Common myeloid progenitor, CD34-positive (primary cell): Measurements from ENCODE around the gene POLD1.
A peak's percentile ranks its signal among the peaks of the same experiment; 100 is the strongest.

Source experiments
- CTCF ChIA-PET: fragments of 350-600 bp; sonication (Branson Sonifier 250); formaldehyde crosslinking; loops from one replicate; lab custom pipeline; 2021; ENCODE audit warnings: antibody characterized with exemption; lab: Charles Lee
- POLR2A ChIA-PET: fragments of 350-600 bp; sonication (Branson Sonifier 250); formaldehyde crosslinking; loops from one replicate; lab custom pipeline; 2021; ENCODE audit warnings: antibody characterized with exemption; lab: Charles Lee
- DNase-seq, 3 donors: peaks; one replicate each; pipeline versions ENCODE4 v3.0.0 to v3.0.0-alpha.2; 2013
- H3K27ac ChIP-seq, 2 experiments: 1 replicate in 1 of 2; 2 replicates in 1 of 2; pipeline ENCODE4 v1.7.0; 2013; ENCODE audit warnings: inconsistent platforms in 2 of 2, low read length in 2 of 2, mild to moderate bottlenecking in 2 of 2, low read depth in 1 of 2, moderate library complexity in 1 of 2; ENCODE audit not compliant: severe bottlenecking in 2 of 2, insufficient read depth in 1 of 2, poor library complexity in 1 of 2
- H3K27me3 ChIP-seq, 5 experiments: replicated peaks in 2 of 5; 1 replicate in 3 of 5; 2 replicates in 2 of 5; pipeline versions ENCODE4 v1.6.1 to v1.7.0; 2013; ENCODE audit warnings: low read length in 4 of 5, mild to moderate bottlenecking in 2 of 5, moderate library complexity in 2 of 5, inconsistent platforms in 1 of 5; ENCODE audit not compliant: insufficient read depth in 5 of 5, control insufficient read depth in 4 of 5
- H3K36me3 ChIP-seq, 4 experiments: 1 replicate in 2 of 4; 2 replicates in 2 of 4; pipeline versions ENCODE4 v1.6.1 to v1.7.0; 2013; ENCODE audit warnings: low read length in 3 of 4, control low read depth in 1 of 4, mild to moderate bottlenecking in 1 of 4; ENCODE audit not compliant: control insufficient read depth in 4 of 4, insufficient read depth in 4 of 4
- H3K4me1 ChIP-seq, 4 experiments: 1 replicate in 3 of 4; 2 replicates in 1 of 4; pipeline versions ENCODE4 v1.6.1 to v1.7.1; 2013; ENCODE audit warnings: low read length in 3 of 4, mild to moderate bottlenecking in 3 of 4, control low read depth in 1 of 4, inconsistent platforms in 1 of 4, moderate library complexity in 1 of 4; ENCODE audit not compliant: control insufficient read depth in 4 of 4, insufficient read depth in 4 of 4; ENCODE audit errors: control extremely low read depth in 1 of 4
- H3K4me3 ChIP-seq, 7 experiments: 1 replicate in 4 of 7; 2 replicates in 3 of 7; pipeline versions ENCODE4 v1.5.1 to v1.7.0; 2013; ENCODE audit warnings: mild to moderate bottlenecking in 7 of 7, low read length in 6 of 7, moderate library complexity in 6 of 7, inconsistent platforms in 2 of 7, low read depth in 2 of 7, control low read depth in 1 of 7; ENCODE audit not compliant: insufficient read depth in 4 of 7, control insufficient read depth in 1 of 7; ENCODE audit errors: extremely low read depth in 1 of 7
- H3K9me3 ChIP-seq, 5 experiments: 1 replicate in 4 of 5; 2 replicates in 1 of 5; pipeline versions ENCODE4 v1.6.1 to v1.7.1; 2013; ENCODE audit warnings: low read length in 4 of 5, mild to moderate bottlenecking in 2 of 5, inconsistent platforms in 1 of 5, low read depth in 1 of 5, moderate library complexity in 1 of 5; ENCODE audit not compliant: control insufficient read depth in 4 of 5, insufficient read depth in 2 of 5; ENCODE audit errors: control extremely low read depth in 1 of 5
- WGBS: methylation state at CpG from one replicate; pipeline ENCODE4 v1.1.5; 2013; ENCODE audit not compliant: insufficient coverage; 5-methylcytosine and 5-hydroxymethylcytosine counted together

POLD1 gene

DNA sequence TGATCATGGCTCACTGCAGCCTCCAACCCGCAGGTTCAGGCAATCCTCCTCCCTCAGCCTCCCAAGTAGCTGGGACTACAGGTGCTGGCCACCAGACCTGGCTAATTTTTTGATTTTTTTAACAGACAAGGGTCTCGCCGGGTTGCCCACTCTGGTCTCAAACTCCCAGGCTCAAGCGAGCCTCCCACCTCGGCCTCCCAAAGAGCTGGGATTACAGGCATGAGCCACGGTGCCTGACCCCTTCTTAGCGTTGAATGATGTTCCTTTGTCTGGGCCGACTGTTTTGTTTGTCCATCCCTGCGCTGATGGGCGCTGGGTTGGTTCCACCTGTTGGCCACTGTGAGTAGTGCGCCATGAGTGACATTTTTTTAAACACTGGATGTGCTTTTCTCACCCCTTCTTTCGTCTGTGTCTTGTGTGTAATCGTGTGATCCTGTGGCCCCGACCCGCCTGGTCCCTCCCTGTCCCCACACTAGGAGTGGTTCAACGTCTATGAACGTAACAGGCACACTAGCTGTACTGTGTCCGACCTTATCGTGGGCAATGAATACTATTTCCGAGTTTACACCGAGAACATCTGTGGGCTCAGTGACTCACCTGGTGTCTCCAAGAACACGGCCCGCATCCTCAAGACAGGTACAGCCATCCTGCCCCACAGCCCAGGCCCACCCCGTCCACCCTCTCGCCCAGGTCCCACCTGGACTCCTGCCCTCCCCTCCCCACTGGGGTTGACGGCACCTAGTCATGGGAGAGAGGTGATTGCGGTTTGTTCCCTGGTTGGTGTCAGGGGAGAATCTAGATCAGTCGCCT is 77.1 kb downstream of the POLD1 start:
- H3K4me1 ChIP-seq = no peaks in the 10 kb centered on the region
- H3K4me3 ChIP-seq = no peak overlapping the region
- DNase-seq = peak; percentile 72 to 77 (median 72)
- 39% methylated on average over 25 of the region's 28 CpGs for WGBS
- H3K27me3 ChIP-seq = peaks cover 0 to 30% (median 6%) of the 10 kb centered on the region in 5 experiments
- no peaks in the 10 kb centered on the region for H3K36me3 ChIP-seq
- no peaks in the 10 kb centered on the region for H3K9me3 ChIP-seq
- ChIA-PET POLR2A (no interaction called here), CTCF (interaction anchor here (0.7 to 3.9 kb wide), 16 partner anchors 12 to 110 kb away, joined by 3 to 25 read pairs (median 4); partner anchors contain the start of genes JOSD2 and NAPSA)
- no peak overlapping the region for H3K27ac ChIP-seq

DNA sequence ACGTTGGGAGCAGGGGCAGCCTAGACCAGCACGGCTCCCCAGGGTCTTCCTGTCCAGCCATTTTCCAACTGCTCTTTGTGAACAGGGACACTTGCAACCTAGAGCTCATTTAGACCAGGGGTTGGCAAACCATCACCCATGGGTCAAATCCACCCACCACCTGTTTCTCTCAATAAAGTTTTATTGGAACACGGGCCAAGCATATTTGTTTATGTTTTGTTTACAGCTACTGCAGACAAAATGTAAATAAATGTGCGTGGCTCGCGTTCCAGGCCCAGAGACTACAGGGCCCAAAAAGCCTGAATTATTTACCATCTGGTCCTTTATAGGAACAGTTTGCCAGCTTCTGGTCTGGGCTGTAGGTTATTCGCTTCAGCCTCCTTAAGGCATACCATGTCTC is 78.8 kb downstream of the POLD1 start:
- CTCF ChIA-PET = interaction anchor here (0.8 to 3.9 kb wide), 8 partner anchors 12 to 106 kb away, joined by 3 to 25 read pairs (median 4); no protein-coding TSS in a partner anchor
- Histone ChIP-seq H3K36me3 (no peaks in the 10 kb centered on the region), H3K4me1 (no peaks in the 10 kb centered on the region), H3K27me3 (peaks cover 0 to 20% (median 2%) of the 10 kb centered on the region in 5 experiments), H3K4me3 (no peak overlapping the region), H3K27ac (no peak overlapping the region), H3K9me3 (no peaks in the 10 kb centered on the region)
- DNase-seq = no peak
- WGBS = 85% methylated on average over 6 of the region's 7 CpGs
- POLR2A ChIA-PET = no interaction called here

GRCh38 chr19:50464348-50464747 is 80.2 kb downstream of the POLD1 start:
- no peaks in the 10 kb centered on the region for H3K9me3 ChIP-seq
- no peak overlapping the region for H3K4me3 ChIP-seq
- DNase-seq = no peak
- H3K27me3 ChIP-seq = peaks cover 0 to 6% (median 2%) of the 10 kb centered on the region in 5 experiments
- no peaks in the 10 kb centered on the region for H3K36me3 ChIP-seq
- H3K27ac ChIP-seq = no peak overlapping the region
- POLR2A ChIA-PET = no interaction called here
- WGBS = 93% methylated on average over 19 of the region's 19 CpGs
- CTCF ChIA-PET = interaction anchor here (0.8 to 1.2 kb wide), 4 partner anchors 10 to 98 kb away, joined by 3 read pairs; no protein-coding TSS in a partner anchor
- H3K4me1 ChIP-seq = no peaks in the 10 kb centered on the region

- Histone ChIP-seq H3K4me1 (no peaks in the 10 kb centered on the region), H3K27me3 (peaks cover 0 to 4% (median 1%) of the 10 kb centered on the region in 5 experiments), H3K36me3 (no peaks in the 10 kb centered on the region), H3K9me3 (no peaks in the 10 kb centered on the region), H3K4me3 (no peak overlapping the region), H3K27ac (no peak overlapping the region)
- WGBS = 91% methylated on average over 13 of the region's 13 CpGs
- CTCF ChIA-PET = interaction anchor here (0.6 to 1.2 kb wide), 3 partner anchors 15 to 96 kb away, joined by 3 read pairs; no protein-coding TSS in a partner anchor
- POLR2A ChIA-PET = no interaction called here
- DNase-seq = no peak
Observed at GRCh38 chr19:50465000-50465399, 80.9 kb downstream of the POLD1 start.

GRCh38 chr19:50465986-50466705 is 82.0 kb downstream of the POLD1 start:
- H3K27me3 ChIP-seq = peaks cover 0 to 2% (median 0%) of the 10 kb centered on the region in 5 experiments
- POLR2A ChIA-PET = interaction anchor here (0.7 kb wide), 1 partner anchor 17 kb away, joined by 3 read pairs; no protein-coding TSS in a partner anchor
- 78% methylated on average over 28 of the region's 29 CpGs for WGBS

GRCh38 chr19:50466706-50467039 is 82.5 kb downstream of the POLD1 start:
- H3K4me3 ChIP-seq = no peak overlapping the region
- H3K27ac ChIP-seq = no peak overlapping the region
- POLR2A ChIA-PET = interaction anchor here (0.7 kb wide), 1 partner anchor 18 kb away, joined by 3 read pairs; no protein-coding TSS in a partner anchor
- DNase-seq = no peak
- no peaks in the 10 kb centered on the region for H3K4me1 ChIP-seq
- H3K36me3 ChIP-seq = no peaks in the 10 kb centered on the region
- CTCF ChIA-PET = interaction anchor here (0.9 to 1.0 kb wide), 2 partner anchors 8 to 70 kb away, joined by 3 to 5 read pairs; no protein-coding TSS in a partner anchor
- no peaks in the 10 kb centered on the region for H3K9me3 ChIP-seq
- WGBS = 98% methylated on average over 9 of the region's 11 CpGs
- peaks cover 0 to 2% (median 0%) of the 10 kb centered on the region in 5 experiments for H3K27me3 ChIP-seq

More at GRCh38 chr19:50465986-50466705, 82.0 kb downstream of the POLD1 start:
- Histone ChIP-seq H3K27ac (no peak overlapping the region), H3K9me3 (no peaks in the 10 kb centered on the region), H3K4me1 (no peaks in the 10 kb centered on the region), H3K4me3 (no peak overlapping the region), H3K36me3 (no peaks in the 10 kb centered on the region)
- DNase-seq = peak in 1 of 3 donors; percentile 33
- CTCF ChIA-PET = interaction anchor here (0.9 to 1.0 kb wide), 2 partner anchors 9 to 71 kb away, joined by 3 to 5 read pairs; no protein-coding TSS in a partner anchor
